Uterus (tissue), 2 donors: ENCODE results near the gene SOD2.

Experiments used
- CTCF ChIP-seq, 4 experiments: fragments of 200-600 bp in 2 of 4; fragments of 450-650 bp in 2 of 4; sonication (generic) in 2 of 4; IDR thresholded peaks; one replicate each; pipeline ENCODE4 v1.5.1; 2016 to 2019; ENCODE audit warnings: antibody characterized with exemption in 4 of 4, mild to moderate bottlenecking in 2 of 4, moderate library complexity in 1 of 4
- POLR2A ChIP-seq, 2 donors: fragments of 450-650 bp; IDR thresholded peaks; one replicate each; pipeline ENCODE4 v1.6.1; 2016; ENCODE audit warnings: antibody characterized with exemption in 2 of 2, mild to moderate bottlenecking in 1 of 2, moderate library complexity in 1 of 2

- TF ChIP-seq CTCF (IDR thresholded peaks at IDR 0.05) (no peak), POLR2A (IDR thresholded peaks at IDR 0.05) (no peak)
Observed at GRCh38 chr6:159726255-159726917, 33.3 kb upstream of the SOD2 start.
